AG10803 (cell line): ENCODE measurements around the gene HDGF.

Source experiments
- DNase-seq: peaks from one replicate; pipeline ENCODE4 v3.0.0; 2010; ENCODE audit warnings: low read depth
- H3K4me3 ChIP-seq: 2 replicates; pipeline ENCODE4 v1.5.1; 2011; ENCODE audit warnings: mild to moderate bottlenecking, low read length, control low read depth
- CTCF ChIP-seq: conservative IDR thresholded peaks from 2 replicates; pipeline ENCODE4 v1.5.1; 2011; ENCODE audit warnings: mild to moderate bottlenecking, low read length, control low read depth, inconsistent platforms

The HDGF gene

GRCh38 chr1:156704166-156704711 is 47.2 kb downstream of the HDGF start:
- peak overlapping the region; percentile 69 for H3K4me3 ChIP-seq
- TF ChIP-seq CTCF = no peak
- no peak for DNase-seq

GRCh38 chr1:156703741-156704140 is 47.7 kb downstream of the HDGF start:
- TF ChIP-seq CTCF = no peak
- peak overlapping the region; percentile 69 for H3K4me3 ChIP-seq
- no peak for DNase-seq

GRCh38 chr1:156703336-156703735 is 48.1 kb downstream of the HDGF start:
- H3K4me3 ChIP-seq = peak overlapping the region; percentile 69
- DNase-seq = no peak
- TF ChIP-seq CTCF = no peak

- no peak for TF ChIP-seq CTCF
- no peak overlapping the region for H3K4me3 ChIP-seq
- no peak for DNase-seq
Measured at GRCh38 chr1:156700736-156701531, 50.5 kb downstream of the HDGF start.

- DNase-seq = no peak
- H3K4me3 ChIP-seq = no peak overlapping the region
- no peak for TF ChIP-seq CTCF
Measured at GRCh38 chr1:156698995-156699394, 52.5 kb downstream of the HDGF start.

GRCh38 chr1:156697481-156697880 is 54.0 kb downstream of the HDGF start:
- TF ChIP-seq CTCF = no peak
- no peak for DNase-seq
- no peak overlapping the region for H3K4me3 ChIP-seq

GRCh38 chr1:156696755-156697154 is 54.7 kb downstream of the HDGF start:
- no peak for DNase-seq
- H3K4me3 ChIP-seq = no peak overlapping the region

More at GRCh38 chr1:156696755-156697154, 54.7 kb downstream of the HDGF start:
- no peak for TF ChIP-seq CTCF
